ENCODE results near the gene LRRC27. TPM values are rescaled to one million over a fixed set of nuclear protein-coding genes. Genes with fewer than 3 reads are reported as not detected.

Gene LRRC27
- total RNA-seq, 1 donor from 2014 or later = 10.9 TPM

DNA sequence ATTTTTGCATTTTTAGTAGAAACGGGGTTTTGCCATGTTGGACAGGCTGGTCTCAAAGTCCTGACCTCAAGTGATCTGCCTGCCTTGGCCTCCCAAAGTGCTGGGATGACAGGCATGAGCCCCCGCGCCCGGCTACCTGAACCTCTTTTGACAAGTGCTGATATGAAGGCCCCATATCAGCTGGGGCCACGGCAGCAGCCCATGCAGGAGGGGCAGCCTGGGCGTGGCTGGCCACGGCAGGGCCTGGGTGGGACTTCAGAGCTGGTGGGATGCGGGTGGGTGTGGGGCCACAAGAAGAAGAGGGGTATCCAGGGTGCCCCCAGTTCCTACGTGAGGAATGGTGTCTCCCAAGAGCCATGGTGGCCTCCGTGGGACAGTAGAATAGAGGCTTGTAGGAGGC lies 6.9 kb downstream of the LRRC27 start:
- DNase-seq = no peak

DNA sequence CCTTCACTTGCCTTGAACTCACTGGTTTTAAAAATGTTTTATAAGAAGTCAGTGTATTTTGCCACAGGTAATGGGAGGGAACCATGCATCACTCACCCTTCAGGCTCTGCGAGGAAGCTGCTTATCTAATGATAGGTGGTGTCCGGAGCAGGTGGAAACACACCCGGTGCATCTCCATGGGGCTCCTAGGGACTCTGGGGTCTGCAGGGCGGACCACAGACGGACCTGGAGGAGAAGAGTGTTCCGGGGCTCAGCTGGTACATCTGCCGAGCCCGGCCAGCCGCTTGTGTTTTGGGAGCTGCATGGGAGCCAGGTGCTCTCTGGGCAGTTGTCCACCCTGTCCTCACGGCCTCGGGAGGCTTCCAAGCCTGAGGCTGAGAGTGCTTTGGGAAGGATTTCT lies 7.3 kb downstream of the LRRC27 start:
- DNase-seq = no peak

DNA sequence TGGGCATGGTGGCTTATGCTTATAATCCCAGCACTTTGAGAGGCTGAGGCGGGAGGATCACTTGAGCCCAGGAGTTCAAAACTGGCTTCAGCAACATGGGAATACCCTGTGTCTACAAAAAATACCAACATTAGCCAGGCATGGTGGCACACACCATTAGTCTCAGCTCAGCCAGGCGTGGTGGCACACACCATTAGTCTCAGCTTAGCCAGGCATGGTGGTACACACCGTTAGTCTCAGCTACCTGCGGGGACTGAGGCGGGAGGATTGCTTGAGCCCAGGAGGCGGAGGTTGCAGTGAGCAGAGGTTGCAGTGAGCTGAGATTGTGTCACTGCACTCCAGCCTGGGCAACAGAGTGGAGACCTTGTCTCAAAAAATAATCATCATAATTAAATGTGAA lies 9.0 kb downstream of the LRRC27 start:
- no peak for DNase-seq

DNA sequence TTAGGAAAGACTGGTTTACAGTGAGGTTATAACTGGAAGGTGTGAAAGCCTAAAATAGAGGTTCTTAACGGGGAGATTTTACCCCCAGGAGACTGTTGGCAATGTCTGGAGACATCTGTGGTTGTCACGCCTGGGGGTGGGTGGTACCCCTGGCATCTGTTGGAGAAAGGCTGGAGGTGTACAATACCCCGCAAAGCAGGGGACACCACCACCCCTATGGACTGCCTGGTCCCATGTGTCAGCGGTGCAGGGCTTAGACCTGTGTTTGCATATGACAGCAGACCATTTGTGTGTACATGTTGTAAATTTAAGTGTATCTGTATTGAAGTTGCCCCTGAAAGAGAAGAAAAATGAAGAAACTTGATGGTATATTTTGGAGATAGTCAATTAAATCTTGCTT lies 9.8 kb downstream of the LRRC27 start:
- no peak for DNase-seq

DNA sequence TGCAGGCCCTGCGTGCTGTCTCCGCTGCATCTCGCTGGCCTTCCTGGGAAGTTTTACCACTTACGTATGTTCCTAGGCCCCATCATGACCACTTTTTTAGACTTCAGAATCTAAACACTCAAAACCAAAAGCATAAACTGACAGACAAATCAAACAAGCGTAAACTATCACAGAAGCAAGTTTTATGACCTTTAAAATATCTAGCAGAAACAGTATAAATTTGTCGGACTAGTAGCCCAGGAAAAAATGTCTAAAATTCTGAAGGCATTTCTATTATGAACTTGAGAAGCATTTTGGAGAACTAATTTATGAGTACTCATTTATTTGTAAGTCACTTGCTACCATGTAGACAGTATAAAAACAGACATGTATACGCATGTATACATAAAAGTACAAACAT lies 10.6 kb downstream of the LRRC27 start:
- DNase-seq = no peak

DNA sequence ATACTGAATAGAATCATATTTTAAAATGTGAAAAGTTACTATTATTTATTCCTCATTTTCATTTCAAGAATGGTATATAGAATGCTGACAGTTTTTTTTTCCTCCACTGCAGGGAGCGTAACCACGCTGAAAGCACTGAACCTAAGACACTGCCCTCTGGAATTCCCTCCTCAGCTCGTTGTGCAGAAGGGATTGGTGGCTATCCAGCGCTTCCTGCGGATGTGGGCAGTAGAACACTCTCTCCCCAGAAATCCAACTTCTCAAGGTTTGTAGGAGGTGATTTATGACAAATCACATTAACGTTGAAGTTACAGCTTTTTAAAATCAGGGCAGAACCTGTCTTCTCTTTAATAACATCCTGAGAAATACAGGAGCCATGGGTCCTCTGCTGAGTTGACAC lies 12.4 kb downstream of the LRRC27 start:
- no peak for DNase-seq

DNA sequence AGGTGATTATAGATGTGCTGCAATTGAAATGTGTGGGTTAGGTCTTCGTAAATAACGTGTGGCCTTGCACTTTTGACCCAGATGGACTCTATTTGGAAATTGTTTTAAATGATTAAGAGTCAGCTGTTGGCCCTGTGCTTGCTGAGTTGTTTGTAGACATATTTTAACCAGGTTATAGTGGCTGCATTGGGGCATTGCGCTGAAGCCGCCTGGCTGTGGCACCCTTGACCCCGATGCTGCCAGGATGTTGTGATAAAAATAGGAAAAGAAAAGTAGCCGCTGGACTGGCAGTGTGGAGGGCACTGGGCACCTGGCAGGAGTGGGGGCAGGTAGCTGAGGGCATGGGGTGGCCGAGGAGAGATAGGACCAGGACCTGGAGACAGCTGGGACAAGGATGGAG lies 13.4 kb downstream of the LRRC27 start:
- no peak for DNase-seq

DNA sequence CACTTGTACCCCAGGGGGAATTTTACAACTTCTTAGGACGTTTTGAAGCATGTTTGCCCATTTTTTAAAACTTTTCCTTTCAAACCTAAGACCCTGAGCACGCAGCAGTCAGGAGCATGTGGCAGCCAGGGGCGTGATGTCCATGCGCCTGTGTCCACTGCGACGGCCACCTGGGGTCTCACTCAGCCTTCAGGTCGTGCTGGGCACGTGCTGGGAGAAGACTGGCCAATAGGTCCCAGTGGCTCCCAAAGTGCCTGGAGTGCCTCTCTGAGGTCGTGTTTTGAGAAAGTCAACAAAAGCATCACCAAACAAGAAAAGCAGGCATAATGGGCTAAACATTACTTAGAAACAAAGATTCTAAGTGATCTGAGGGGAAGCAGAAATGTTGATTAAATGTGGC lies 14.8 kb downstream of the LRRC27 start:
- DNase-seq = no peak

DNA sequence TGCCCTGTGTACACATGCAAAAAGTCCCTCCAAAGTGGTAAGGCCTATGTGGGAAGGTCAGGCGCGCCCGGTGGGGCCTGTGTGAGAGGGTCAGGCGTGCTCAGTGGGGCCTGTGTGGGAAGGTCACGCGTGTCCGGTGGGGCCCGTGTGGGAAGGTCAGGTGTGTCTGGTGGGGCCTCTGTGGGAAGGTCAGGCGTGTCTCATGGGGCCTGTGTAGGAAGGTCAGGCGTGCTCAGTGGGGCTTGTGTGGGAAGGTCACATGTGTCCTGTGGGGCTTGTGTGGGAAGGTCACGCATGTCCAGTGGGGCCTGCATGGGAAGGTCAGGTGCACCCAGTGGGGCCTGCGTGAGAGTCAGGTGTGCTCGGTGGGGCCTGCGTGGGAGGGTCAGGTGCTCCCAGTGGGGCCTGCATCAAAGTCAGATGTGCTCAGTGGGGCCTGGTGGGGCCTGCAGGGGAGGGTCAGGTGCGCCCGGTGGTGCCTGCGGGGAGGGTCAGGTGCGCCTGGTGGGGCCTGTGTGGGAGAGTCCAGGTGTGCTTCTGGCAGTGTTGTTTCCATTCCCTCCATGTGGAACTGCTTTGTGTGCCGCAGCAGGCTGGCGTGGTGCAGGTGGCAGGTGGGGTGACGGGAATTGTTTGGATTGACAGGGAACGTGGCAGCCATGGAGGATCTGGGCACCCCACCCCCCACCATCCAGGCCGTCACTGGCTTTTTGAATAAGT lies 15.4 kb downstream of the LRRC27 start:
- DNase-seq = no peak

DNA sequence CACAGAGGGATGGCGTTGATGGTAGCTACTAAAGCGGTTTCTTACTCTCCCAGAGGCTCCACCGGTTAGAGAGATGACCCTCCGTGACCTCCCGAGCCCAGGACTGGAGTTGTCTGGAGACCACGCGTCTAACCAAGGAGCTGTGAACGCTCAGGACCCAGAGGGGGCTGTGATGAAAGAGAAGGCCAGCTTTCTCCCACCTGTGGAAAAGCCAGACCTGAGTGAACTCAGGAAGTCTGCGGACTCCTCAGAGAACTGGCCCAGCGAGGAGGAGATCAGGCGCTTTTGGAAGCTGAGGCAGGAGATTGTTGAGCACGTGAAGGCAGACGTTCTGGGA lies 15.9 kb downstream of the LRRC27 start:
- no peak for DNase-seq

DNA sequence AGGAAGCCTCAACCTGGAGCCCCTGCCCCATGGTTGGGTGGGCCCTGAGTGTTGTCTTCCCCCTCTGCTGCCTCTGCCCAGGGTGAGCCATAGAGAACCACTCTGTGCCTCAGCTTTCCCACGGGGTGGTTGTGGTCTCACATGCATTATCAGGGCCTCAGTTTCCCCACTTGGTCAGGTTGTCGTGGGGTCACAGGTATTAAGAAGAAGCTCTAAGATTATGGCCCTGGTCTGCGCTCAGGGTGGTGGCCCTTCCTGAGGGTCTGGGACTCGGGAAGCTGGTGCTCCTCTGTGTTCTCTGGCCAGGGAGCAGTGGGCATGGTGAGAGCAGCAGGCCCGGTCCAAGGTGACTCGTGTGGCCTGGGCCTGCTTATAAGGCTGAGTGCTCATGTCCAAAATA lies 17.8 kb downstream of the LRRC27 start:
- DNase-seq = no peak

DNA sequence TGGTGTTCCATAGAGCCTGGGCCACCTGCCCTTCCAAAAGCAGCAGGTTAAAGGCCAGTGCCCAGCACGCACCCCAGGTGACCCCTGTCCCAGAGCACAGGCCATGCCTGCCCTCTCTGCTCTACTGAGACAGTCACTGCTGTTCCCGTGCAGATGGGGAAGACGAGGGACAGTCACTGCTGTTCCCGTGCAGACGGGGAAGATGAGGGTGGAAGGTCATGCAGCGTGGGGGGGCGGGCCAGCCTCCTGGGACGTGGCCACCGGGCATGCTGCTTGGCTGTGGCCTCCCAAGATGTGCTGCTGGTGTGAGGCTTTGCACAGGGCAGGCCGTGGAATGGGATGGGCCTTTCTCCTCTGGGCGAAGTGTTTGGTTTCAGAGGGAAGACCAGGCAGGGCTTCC lies 18.4 kb downstream of the LRRC27 start:
- no peak for DNase-seq

DNA sequence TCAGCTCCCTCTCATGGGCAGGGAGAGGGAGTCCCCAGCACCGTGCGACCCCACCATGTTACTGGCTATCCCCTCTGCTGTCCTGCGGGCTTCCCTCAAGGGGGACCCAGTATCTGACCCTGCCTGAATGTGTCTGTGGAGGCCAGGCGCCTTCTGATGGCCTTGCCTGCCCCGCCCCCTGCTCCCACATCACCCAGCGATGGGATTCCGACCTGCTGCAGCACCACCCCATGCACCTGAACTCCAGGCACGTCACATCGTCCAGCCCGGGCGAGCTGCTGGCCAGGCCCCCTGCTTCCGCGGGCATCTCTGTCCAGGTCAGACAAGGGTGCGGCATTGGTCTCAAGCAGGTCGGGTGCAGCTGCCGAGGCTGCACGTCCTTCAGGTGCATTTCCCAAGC lies 19.0 kb downstream of the LRRC27 start:
- DNase-seq = no peak

DNA sequence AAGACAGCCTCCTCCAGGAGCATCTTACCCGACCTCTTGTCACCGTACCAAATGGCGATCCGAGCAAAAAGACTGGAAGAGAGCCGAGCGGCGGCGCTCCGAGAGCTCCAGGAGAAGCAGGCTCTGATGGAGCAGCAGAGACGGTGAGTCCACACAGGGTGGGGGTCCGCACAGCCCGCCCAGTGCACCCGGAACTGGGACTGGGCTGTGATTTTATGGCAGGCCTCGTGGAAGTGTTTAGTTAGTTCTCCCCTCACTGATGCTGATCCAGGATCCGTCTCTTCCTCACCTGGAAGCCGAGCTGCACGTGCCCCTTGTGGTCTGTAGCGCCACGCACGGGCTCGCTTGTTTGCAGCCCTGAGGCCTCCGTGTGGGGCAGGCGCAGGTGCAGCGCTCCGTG lies 19.6 kb downstream of the LRRC27 start:
- DNase-seq = no peak

DNA sequence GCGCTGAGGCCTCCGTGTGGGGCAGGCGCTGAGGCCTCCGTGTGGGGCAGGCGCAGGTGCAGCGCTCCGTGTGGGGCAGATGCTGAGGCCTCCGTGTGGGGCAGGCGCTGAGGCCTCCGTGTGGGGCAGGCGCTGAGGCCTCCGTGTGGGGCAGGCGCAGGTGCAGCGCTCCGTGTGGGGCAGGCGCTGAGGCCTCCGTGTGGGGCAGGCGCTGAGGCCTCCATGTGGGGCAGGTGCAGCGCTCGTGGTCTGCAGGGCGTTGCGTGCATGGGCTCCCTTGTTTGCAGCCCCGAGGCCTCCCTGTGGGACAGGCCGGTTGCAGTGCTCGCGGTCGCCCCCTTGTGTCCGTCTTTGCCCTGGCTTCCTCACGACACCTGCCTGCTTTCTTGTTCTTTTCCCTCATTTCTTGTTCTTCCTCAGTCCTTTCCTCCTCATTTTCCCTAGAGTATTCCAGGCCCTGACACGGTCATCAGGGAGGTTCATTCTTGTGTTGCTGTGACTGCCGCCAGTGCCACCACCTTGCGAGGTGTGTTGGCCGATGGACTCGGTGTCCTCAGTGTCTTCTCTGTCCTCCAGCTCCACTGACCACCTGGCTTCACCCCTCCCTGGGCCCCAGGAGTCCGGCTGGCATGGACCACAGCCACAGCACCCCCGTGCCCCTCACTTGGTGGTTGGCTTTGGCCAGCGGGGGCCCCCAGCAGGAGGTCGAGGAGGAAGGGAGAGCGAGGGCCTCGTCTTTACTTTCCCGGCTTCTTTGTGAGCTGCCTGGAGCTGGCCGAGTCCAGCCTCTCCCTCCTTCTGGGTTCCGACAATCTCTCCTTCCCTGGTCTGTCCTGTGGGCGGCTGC lies 20.7 kb downstream of the LRRC27 start:
- DNase-seq = peak; percentile 81

DNA sequence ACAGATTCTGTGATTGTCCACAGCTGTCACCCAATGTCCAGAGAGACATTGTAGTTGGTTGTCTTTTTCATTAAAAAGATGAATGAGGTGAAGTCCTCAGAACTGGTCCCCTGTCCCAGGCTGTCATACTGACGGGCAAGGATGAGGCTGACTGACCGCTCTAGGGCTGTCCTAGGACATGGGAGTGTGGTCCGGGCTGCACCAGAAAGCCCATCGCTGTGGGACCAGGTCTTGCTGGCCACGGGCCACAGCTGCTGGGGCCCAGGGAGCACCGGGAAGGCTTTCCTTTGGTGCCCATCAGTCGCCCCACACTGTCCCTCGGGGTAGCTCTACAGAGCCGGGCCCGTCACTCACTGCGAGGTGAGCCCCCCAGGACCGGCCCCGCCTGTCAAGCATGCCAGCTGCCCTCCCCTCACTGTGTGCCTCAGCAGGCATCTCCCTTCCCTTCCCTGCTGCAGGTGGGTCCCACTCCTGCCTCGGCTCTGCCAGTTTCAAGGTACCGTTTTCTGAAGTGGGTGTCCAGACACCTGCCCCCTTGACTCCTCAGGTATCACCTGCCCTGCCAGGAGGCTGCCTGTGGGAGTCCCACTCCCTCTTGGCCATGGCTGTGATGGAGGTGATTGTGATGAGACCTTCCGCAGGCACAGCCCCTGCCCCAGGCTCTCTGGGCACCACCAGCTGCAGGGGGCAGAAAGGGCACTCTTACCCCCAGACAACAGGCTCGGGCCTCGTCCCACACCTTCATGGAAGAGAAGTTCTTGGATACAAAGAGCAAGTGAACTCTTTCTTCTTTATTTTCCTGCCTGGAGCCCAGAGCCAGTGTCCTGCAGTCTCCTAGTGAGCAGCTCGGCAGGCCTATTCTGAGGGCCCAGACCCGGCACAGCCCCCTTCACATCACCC lies 21.7 kb downstream of the LRRC27 start:
- no peak for DNase-seq

DNA sequence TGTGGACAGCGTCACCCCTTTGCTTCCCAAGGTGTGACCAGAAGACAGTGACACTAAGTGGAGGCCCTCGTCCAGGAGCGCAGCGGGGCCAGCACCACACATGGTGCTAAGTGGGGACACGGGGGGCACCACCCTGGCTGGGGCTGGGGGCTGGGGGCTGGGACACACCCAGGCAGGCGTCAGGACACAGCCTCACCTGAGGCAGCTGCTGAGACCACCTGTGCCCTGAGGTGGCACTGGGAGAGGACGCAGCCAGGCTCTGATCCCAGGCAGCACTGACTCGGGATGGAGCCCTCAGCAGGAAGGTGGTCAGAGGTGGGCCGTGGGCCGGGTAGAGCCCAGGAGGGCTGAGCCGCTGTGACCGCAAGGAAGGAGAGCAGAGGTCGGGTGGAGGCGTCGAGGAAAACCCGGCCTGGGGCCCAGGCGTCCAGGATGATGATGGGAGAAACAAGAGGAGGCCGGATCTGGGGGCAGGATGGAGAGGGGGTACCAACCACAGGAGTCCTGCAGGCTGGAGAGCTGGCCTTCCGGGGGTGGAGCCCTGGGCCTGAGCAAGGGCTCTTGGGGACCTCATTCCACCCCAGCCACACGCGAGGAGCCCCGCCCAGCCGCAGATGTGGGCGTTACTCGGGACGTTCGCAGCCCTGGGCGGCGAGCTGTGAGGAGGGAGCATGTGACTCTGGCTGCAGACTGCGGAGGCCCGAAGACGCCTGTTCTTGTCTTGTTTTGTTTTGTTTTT lies 22.5 kb downstream of the LRRC27 start:
- no peak for DNase-seq

DNA sequence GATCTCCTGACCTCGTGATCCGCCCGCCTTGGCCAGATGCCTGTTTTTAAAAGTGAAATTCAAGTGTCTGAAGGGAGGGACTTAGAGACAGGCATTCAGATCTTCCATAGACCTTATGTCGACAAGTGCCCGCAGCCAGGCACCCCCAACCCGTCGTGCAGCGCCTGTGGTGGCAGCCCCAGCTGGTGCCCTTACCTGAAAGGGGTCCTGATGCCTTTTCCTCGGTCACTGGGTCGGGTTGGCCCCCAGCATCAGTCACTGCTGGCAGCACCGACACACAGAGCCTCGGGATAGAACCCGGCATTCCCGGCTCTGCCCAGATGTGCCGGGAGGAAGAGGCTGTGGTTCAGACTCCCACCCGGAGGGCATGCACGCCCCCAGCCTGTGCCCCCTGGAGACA lies 23.3 kb downstream of the LRRC27 start:
- no peak for DNase-seq

DNA sequence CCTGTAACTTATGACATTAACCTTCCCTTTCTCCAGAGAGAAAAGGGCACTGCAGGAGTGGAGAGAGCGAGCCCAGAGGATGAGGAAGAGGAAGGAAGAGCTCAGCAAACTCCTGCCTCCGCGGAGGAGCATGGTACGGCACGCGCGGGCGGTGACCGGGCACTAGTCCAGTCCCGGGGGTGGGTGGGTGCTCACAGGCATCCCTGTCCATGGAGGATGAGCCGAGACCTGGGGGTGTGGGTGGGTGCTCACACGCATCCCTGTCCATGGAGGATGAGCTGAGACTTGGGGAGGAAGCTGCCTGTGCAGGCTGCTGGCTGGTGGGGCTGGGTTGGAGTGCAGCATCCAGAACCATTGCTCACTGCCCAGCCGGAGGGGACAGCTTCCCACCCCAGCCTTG lies 23.8 kb downstream of the LRRC27 start:
- no peak for DNase-seq

DNA sequence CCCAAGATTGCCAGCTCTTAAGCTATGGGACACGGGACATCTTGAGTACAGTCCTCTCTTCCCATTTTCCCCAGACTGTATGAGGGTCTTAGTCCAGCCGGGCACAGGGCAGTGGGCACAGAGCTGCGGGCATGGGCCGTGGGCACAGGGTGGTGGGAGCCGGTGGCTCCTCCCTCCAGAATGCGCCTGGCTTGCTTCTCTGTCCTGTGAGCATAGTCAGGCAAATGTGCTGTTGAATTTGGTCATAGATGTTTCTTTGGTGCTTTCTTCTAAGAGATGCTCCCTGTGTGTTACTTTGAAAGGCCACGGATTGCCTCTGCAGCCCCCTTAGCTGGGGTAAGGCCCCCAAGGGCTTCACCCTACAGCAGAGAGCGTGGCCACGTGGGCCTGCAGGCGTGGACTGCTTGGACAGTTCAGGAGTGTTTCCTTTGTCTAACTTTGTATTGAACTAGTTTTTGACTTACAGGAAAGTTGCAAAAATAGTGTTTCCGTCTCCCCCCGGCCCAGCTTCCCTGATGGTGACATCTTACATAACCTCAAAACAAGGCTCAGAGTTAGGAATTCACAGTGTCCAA lies 24.7 kb downstream of the LRRC27 start:
- no peak for DNase-seq

DNA sequence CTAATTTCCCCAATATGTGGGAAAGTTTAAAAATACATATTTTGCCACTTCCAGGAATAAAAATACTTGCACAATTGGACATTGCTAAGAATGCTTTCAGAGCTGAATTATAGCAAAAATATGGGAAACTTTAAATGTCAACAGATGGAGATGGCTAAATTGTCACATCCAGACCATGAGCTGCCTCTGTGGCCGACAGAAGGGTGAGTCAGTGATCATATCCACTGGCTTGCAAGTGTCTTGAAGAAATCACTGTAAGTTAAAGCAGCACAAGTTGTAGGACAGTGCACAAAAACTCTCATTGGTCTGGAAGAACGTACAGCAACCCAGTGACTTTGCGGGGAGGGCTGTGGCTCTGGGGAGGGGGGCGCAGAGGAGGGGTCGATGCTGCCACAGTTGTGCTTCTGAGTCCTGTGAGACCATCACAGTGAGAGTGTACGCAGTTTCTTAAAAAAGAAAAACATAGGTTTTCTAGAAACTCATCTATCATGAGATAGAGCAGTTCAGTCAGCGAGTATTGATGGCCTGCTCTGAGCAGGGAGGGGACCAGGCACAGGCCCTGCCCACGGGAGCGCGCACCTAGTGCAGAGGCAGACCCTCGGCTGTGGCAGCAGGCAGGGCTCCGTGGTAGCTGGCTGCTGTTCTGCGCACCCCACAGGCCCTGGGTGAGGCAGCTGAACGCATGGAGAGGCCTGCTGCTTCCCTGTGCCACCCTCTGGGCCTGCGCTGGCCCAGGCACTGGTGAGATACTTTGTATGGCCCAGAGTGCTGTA lies 25.5 kb downstream of the LRRC27 start:
- DNase-seq = no peak
